ENCODE measurements around the gene CHRM5. TPM values are rescaled to one million over a fixed set of nuclear protein-coding genes. Genes with fewer than 3 reads are reported as not detected.

CHRM5 gene
- total RNA-seq, 1 donor from 2014 or later, result not detected

DNA sequence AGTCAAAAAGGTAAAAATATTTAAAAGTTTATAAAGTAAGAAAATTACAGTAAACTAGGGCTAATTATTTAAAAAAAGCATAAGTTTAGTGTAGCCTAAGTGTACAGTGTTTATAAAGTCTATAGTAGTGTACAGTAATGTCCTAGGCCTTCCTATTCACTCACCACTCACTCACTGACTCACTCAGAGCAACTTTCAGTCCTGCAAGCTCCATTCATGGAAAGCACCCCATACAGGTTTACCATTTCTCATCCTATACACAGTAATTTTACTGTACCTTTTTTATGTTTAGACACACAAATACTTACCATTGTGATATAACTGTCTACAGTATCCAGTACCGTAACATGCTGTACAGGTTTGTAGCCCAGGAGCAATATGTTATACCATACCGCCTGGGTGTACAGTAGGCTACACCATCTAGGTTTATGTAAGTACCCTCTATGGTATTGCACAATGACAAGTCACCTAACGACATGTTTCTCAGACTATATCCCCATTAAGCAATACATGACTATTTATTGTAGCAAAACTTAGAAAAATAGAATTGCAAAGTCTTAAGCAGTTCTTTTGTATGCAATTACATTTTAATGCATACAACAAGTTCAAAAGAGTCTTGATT, 51.2 kb downstream of the CHRM5 start:
- H3K4me3 ChIP-seq (ENCODE audit: low read depth, low read length), result no peak overlapping the region
- TF ChIP-seq, protein P1, sequence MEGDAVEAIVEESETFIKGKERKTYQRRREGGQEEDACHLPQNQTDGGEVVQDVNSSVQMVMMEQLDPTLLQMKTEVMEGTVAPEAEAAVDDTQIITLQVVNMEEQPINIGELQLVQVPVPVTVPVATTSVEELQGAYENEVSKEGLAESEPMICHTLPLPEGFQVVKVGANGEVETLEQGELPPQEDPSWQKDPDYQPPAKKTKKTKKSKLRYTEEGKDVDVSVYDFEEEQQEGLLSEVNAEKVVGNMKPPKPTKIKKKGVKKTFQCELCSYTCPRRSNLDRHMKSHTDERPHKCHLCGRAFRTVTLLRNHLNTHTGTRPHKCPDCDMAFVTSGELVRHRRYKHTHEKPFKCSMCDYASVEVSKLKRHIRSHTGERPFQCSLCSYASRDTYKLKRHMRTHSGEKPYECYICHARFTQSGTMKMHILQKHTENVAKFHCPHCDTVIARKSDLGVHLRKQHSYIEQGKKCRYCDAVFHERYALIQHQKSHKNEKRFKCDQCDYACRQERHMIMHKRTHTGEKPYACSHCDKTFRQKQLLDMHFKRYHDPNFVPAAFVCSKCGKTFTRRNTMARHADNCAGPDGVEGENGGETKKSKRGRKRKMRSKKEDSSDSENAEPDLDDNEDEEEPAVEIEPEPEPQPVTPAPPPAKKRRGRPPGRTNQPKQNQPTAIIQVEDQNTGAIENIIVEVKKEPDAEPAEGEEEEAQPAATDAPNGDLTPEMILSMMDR (conservative IDR thresholded peaks at IDR 0.05; ENCODE audit: low read depth, low read length), result no peak
- DNase-seq (ENCODE audit: low read depth), result no peak

DNA sequence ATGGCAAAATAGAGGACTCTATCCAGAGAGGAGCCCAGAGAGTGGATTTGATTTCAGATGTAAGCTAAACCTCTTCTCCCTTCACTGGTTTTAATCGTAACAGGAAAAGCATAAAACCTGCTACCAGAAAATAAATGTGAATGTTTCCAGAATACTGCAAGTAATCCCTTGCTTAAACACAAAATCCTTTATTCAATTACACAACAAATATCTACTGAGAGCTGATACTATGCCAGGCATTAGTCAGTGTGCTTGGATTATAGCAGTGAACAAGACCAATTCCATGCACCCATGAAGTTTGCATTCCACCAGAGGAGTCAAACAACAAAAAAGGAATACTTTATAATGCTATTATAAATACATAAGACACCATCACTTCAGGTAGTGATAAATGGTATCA, 55.6 kb downstream of the CHRM5 start:
- no peak for DNase-seq (ENCODE audit: low read depth)
- no peak overlapping the region for H3K4me3 ChIP-seq (ENCODE audit: low read depth, low read length)
- TF ChIP-seq, protein P1 (conservative IDR thresholded peaks at IDR 0.05; ENCODE audit: low read depth, low read length), result no peak

DNA sequence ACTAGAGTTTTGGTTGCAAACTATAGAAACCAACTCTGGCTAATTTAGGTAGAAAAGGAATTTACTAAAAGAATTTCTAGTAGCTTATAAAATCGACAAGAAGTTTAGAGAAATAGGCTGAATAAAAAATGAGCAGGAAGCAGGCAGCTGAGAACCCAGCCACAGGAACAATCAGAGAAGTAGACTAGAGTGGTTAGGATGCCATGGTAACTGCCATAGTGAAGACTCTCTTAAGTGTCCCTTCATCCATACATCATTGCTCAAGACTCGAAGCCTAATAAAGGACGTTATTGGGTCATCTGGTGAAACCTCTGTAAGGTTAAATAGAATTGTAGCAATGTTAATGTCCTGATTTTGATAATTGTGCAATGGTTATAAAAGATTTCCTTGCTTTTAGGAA, 57.0 kb downstream of the CHRM5 start:
- DNase-seq (ENCODE audit: low read depth), result no peak
- no peak overlapping the region for H3K4me3 ChIP-seq (ENCODE audit: low read depth, low read length)
- TF ChIP-seq, protein P1 (conservative IDR thresholded peaks at IDR 0.05; ENCODE audit: low read depth, low read length), result no peak

DNA sequence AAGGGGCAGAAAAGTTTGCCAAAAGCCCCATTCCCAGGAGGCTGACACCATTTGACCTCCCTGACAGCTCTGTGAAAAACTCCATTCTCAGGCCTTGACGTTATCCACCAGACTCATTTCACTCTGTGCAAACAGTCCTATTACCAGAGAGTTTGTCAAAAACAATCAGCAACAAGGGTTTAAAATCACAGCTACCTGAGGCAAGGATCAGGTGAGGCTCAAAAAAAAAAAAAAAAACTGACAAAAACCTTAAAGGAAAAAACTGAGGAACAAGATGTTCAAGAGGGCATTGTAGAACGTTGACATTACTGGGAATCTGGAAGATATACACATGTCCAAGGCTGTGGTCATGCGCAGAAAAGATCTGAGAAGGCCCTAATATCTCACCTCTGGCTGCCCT, 59.3 kb downstream of the CHRM5 start:
- no peak for DNase-seq (ENCODE audit: low read depth)
- no peak overlapping the region for H3K4me3 ChIP-seq (ENCODE audit: low read depth, low read length)
- TF ChIP-seq, protein P1 (conservative IDR thresholded peaks at IDR 0.05; ENCODE audit: low read depth, low read length), result no peak

DNA sequence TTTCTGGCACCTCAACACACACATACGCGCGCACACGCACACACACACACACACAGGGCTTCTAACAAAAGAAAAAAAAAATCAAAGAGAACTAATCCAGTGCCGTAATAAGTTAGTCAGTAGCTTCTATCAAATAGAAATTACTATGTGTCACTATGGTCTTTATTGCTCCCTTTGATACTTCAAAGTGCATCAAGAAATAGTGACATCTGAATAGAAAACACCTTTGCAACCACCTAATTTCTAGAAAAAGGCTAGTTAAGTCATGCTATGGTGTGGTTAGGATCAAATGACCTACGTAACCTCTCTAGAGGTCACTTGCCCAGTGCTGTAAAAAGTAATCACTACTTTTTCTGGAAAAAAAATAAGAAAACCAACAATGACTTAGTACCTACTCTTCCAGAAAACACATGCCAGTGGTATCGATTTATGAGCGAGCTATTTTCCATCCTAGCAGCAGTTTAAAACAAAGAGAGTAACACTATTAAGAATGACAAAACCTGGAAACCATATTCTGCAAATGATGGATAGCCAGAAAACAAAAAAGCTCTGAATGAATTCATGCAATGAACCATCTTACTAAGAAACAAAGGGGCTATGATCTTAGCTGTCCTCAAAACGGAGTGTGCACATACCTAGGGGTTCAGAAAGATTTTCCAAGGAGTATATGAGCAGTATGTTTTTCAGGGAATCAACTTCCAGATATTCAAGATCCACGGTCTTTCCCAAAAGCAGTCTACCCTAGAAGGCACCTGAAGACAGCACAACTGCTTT, 63.9 kb downstream of the CHRM5 start:
- TF ChIP-seq, protein P1 (conservative IDR thresholded peaks at IDR 0.05; ENCODE audit: low read depth, low read length), result no peak
- H3K4me3 ChIP-seq (ENCODE audit: low read depth, low read length), result no peak overlapping the region
- DNase-seq (ENCODE audit: low read depth), result no peak

DNA sequence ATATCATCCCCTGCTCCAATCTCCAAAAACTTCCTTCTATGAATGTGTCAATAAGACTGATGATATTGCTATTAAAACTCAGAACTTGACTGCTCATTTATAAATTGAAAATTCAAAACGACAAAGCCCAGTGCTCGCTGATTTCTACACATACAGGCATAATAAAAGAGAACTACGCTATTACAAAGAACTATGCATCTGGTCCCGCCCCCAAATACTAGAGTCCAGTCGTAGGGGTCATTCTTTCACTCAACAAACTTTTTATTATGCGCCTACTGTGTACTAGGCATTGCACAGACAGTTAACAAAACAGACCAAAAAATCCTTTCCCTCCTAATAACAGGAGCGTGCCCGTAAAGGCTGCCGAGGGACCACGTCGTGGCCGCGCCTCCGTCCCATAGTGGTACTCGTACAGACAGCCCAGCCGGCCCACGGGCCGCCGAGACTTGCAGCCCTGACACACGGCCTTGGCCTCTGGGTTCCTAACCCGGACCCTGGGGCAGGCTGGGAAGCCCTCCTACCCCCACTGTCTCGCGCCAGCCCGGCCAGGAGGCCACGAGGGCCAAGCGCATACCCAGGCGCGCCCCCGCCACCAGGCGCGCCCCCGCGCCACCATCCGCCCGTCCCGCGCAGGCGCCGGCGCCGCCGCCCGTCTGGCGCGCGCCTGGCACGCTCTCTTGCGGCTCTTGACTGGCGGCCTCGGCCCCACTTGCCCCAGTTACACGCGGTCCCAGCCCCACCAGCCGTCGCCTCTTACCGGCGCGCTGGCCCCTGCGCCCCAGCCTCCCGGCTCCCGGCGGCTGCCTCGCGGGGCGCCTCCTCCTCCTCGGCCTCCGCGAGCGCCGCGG, 70.0 kb downstream of the CHRM5 start:
- DNase-seq (ENCODE audit: low read depth), result no peak

More for the DNA sequence above, 70.0 kb downstream of the CHRM5 start:
- TF ChIP-seq, protein P1 (conservative IDR thresholded peaks at IDR 0.05; ENCODE audit: low read depth, low read length), result no peak
- H3K4me3 ChIP-seq (ENCODE audit: low read depth, low read length), result peak overlapping the region; percentile 92
